HepG2 (cell line): ENCODE results near the gene IRS2. TPM values are rescaled to one million over a fixed set of nuclear protein-coding genes. Genes with fewer than 3 reads are reported as not detected.

Experiments used
- ATAC-seq: fragments of 200-7000 bp; cut with Tn5 transposase; 3 replicates; pipeline ENCODE4 v1.9.1; 2020; ENCODE audit warnings: mild to moderate bottlenecking, moderate library complexity
- BruUV-seq: library from RNA; stranded (reverse); fragments of 400-500 nt; replicated peaks from 2 replicates; lab custom pipeline; 2021; lab: Mats Ljungman, UMichigan
- CTCF ChIA-PET: fragments of 300-600 bp; formaldehyde crosslinking; extraction: SDS; loops from one replicate; lab custom pipeline; 2021; ENCODE audit warnings: low total read pairs, inconsistent platforms, low intra/inter-chr PET ratio; lab: Yijun Ruan, JAX
- POLR2A ChIA-PET: fragments of 350-600 bp; sonication (Branson Sonifier 250); formaldehyde crosslinking; loops from one replicate; lab custom pipeline; 2020; ENCODE audit warnings: antibody characterized with exemption, inconsistent platforms; lab: Yijun Ruan, JAX
- DNase-seq: peaks from one replicate; pipeline ENCODE4 v3.0.0-alpha.2; 2015; ENCODE audit warnings: low spot score
- FAIRE-seq: peaks from 3 replicates; lab custom pipeline; 2011; peaks lifted over from hg19 to GRCh38; lab: Jason Lieb, UNC
- H2AFZ ChIP-seq: one replicate; pipeline ENCODE4 v1.6.1; 2011; ENCODE audit warnings: low read length, inconsistent platforms
- H3K27ac ChIP-seq: fragments of 300-600 bp; 3 replicates; pipeline ENCODE4 v1.8.0; 2011; ENCODE audit warnings: mixed run types, mild to moderate bottlenecking, mixed read lengths, low read length, inconsistent platforms; ENCODE audit not compliant: insufficient read depth; ENCODE audit errors: extremely low read length
- H3K27me3 ChIP-seq, 2 experiments: fragments of 200-600 bp in 1 of 2; 2 replicates in 1 of 2; 3 replicates in 1 of 2; pipeline versions ENCODE4 v1.6.0 to v1.8.0; 2011; ENCODE audit warnings: low read length in 2 of 2, mild to moderate bottlenecking in 2 of 2, moderate library complexity in 2 of 2, inconsistent platforms in 1 of 2; ENCODE audit not compliant: insufficient read depth in 2 of 2, control insufficient read depth in 1 of 2
- H3K36me3 ChIP-seq, 2 experiments: fragments of 200-600 bp in 1 of 2; replicated peaks in 1 of 2; 2 replicates in 1 of 2; 3 replicates in 1 of 2; pipeline versions ENCODE4 v1.5.1 to v1.8.0; 2011; ENCODE audit warnings: low read length in 2 of 2, inconsistent platforms in 1 of 2; ENCODE audit not compliant: insufficient read depth in 2 of 2, control insufficient read depth in 1 of 2
- H3K4me1 ChIP-seq: 2 replicates; pipeline ENCODE4 v1.5.1; 2012; ENCODE audit warnings: low read length, inconsistent platforms; ENCODE audit not compliant: insufficient read depth
- H3K4me2 ChIP-seq: 2 replicates; pipeline ENCODE4 v1.6.0; 2011; ENCODE audit warnings: low read depth, low read length, inconsistent platforms
- H3K4me3 ChIP-seq, 3 experiments: fragments of 200-600 bp in 1 of 3; sonication (generic), shearing (Covaris generic) in 1 of 3; replicated peaks in 1 of 3; 2 replicates each; pipeline ENCODE4 v1.5.1; 2011 to 2016; ENCODE audit warnings: low read length in 3 of 3, inconsistent platforms in 2 of 3, low read depth in 2 of 3, mild to moderate bottlenecking in 2 of 3, control low read depth in 1 of 3, mixed read lengths in 1 of 3; ENCODE audit not compliant: insufficient read depth in 1 of 3
- H3K79me2 ChIP-seq: one replicate; pipeline ENCODE4 v1.6.1; 2011; ENCODE audit warnings: low read length, inconsistent platforms; ENCODE audit not compliant: insufficient read depth
- H3K9ac ChIP-seq: 2 replicates; pipeline ENCODE4 v1.6.0; 2011; ENCODE audit warnings: mild to moderate bottlenecking, low read depth, low read length, inconsistent platforms; ENCODE audit not compliant: insufficient read depth
- H3K9me3 ChIP-seq: 2 replicates; pipeline ENCODE4 v1.5.1; 2012; ENCODE audit warnings: mild to moderate bottlenecking, low read length
- H4K20me1 ChIP-seq: 2 replicates; pipeline ENCODE4 v1.6.0; 2011; ENCODE audit warnings: inconsistent platforms, mild to moderate bottlenecking, low read length, moderate library complexity; ENCODE audit not compliant: insufficient read depth
- CC2D1A ChIP-seq: sonication (generic); formaldehyde crosslinking; IDR thresholded peaks from 2 replicates; pipeline ENCODE4 v1.8.1; 2023; ENCODE audit warnings: mild to moderate bottlenecking, missing genetic modification reagents
- FOXA1 ChIP-seq, 2 experiments: fragments of 450-650 bp in 1 of 2; sonication (generic) in 1 of 2; formaldehyde crosslinking in 1 of 2; IDR thresholded peaks; 2 replicates each; pipeline versions ENCODE4 v1.4.0 to v1.6.1; 2016 to 2020; ENCODE audit warnings: missing genetic modification reagents in 1 of 2
- IRF1 ChIP-seq: sonication (generic); formaldehyde crosslinking; IDR thresholded peaks from 2 replicates; pipeline ENCODE4 v1.4.0; 2020; ENCODE audit warnings: low read depth, mild to moderate bottlenecking, missing genetic modification reagents
- PAXIP1 ChIP-seq: sonication (generic); formaldehyde crosslinking; conservative IDR thresholded peaks from 2 replicates; pipeline ENCODE4 v1.4.0; 2020; ENCODE audit warnings: mild to moderate bottlenecking, missing genetic modification reagents, moderate library complexity
- PHF8 ChIP-seq: sonication (generic); formaldehyde crosslinking; IDR thresholded peaks from 2 replicates; pipeline ENCODE4 v1.5.0; 2020; ENCODE audit warnings: missing genetic modification reagents
- ZBTB20 ChIP-seq: sonication (generic); formaldehyde crosslinking; IDR thresholded peaks from 2 replicates; pipeline ENCODE4 v1.8.1; 2023; ENCODE audit warnings: missing genetic modification reagents, low read depth, mild to moderate bottlenecking, borderline replicate concordance
- ZFP62 ChIP-seq: sonication (generic); formaldehyde crosslinking; IDR thresholded peaks from 2 replicates; pipeline ENCODE4 v1.4.0; 2020; ENCODE audit warnings: missing genetic modification reagents
- ZNF512 ChIP-seq: sonication (generic); formaldehyde crosslinking; IDR thresholded peaks from 2 replicates; pipeline ENCODE4 v1.4.0; 2020; ENCODE audit warnings: mild to moderate bottlenecking, missing genetic modification reagents
- ZNF546 ChIP-seq: sonication (generic); formaldehyde crosslinking; conservative IDR thresholded peaks from 2 replicates; pipeline ENCODE4 v1.8.1; 2023; ENCODE audit warnings: mild to moderate bottlenecking, missing genetic modification reagents
- ZNF549 ChIP-seq: sonication (generic); formaldehyde crosslinking; IDR thresholded peaks from 2 replicates; pipeline ENCODE4 v1.5.0; 2020; ENCODE audit warnings: missing genetic modification reagents
- ZNF567 ChIP-seq: sonication (generic); formaldehyde crosslinking; IDR thresholded peaks from 2 replicates; pipeline ENCODE4 v1.8.1; 2023; ENCODE audit warnings: mild to moderate bottlenecking, missing genetic modification reagents, borderline replicate concordance
- ZNF644 ChIP-seq: IDR thresholded peaks from 2 replicates; pipeline ENCODE4 v1.6.1; 2016; ENCODE audit warnings: low read depth
- WGBS: methylation state at CpG from one replicate; pipeline ENCODE4 v1.1.6; 2017; ENCODE audit warnings: low lambda C conversion rate; 5-methylcytosine and 5-hydroxymethylcytosine counted together
- in situ Hi-C: cut with HindIII; loops from 2 replicates; pipeline ENCODE4 v1.10.0; 2017; ENCODE audit warnings: low pct_unique_long_range_greater_than_20kb; ENCODE audit not compliant: extremely low pct_ligation_motif_present
- intact Hi-C: fragments of 100-400 bp; cut with micrococcal nuclease; formaldehyde crosslinking; loops from one replicate; pipeline ENCODE4 v1.10.0; 2022; ENCODE audit not compliant: unreplicated experiment
- polyA plus RNA-seq, 8 experiments: library from polyadenylated mRNA; depleted of rRNA in 3 of 8; stranded (reverse) in 7 of 8; unstranded in 1 of 8; fragments of >200 nt; fragmentation: Illumina TruSeq in 4 of 8; extraction: Trizol in 4 of 8; gene quantifications; 2 replicates each; pipeline versions ENCODE4 v1.2.1 to v1.2.3, GENCODE V29; 2011 to 2016; ENCODE audit warnings: low read depth in 4 of 8, missing spikeins in 1 of 8, mixed read lengths in 1 of 8; ENCODE audit not compliant: insufficient read depth in 1 of 8
- total RNA-seq, 5 experiments: library from RNA; depleted of rRNA; stranded (reverse); fragments of >200 nt; fragmentation: Illumina TruSeq; extraction: Trizol; gene quantifications; 2 replicates each; pipeline ENCODE4 v1.2.3, GENCODE V29; 2016; ENCODE audit warnings: low read depth in 1 of 5

The IRS2 gene
- total and polyA plus RNA-seq, 2 of the 13 experiments (the other 11 are each of a cell fraction or from before 2014, with no cell fraction given) = 0.02 to 0.04 TPM

GRCh38 chr13:109723046-109723445, 63.3 kb downstream of the IRS2 start:
- no peak overlapping the region for H3K27ac ChIP-seq
- H3K27me3 ChIP-seq = peaks cover 0 to 4% of the 10 kb centered on the region in 2 experiments; a peak in 1 of 5 replicates
- DNase-seq (no peak), ATAC-seq (no peak), FAIRE-seq (no peak)
- no peak overlapping the region for H2AFZ ChIP-seq
- no peaks in the 10 kb centered on the region for H3K79me2 ChIP-seq
- H3K4me3 ChIP-seq = no peak overlapping the region
- in situ Hi-C loops (no loop called here), intact Hi-C loops (no loop called here)
- BruUV-seq = no TSS peak
- no peaks in the 10 kb centered on the region for H3K9me3 ChIP-seq
- no peak overlapping the region for H3K4me2 ChIP-seq
- CTCF ChIA-PET = no interaction called here
- no peaks in the 10 kb centered on the region for H3K36me3 ChIP-seq
- WGBS = 5% methylated on average over 3 of the region's 3 CpGs
- peaks cover 21% of the 10 kb centered on the region for H3K4me1 ChIP-seq
- POLR2A ChIA-PET = no interaction called here
- H3K9ac ChIP-seq = no peak overlapping the region
- H4K20me1 ChIP-seq = no peaks in the 10 kb centered on the region
- TF ChIP-seq ZNF644 (CRISPR knock-in tag) = no peak
- no peak for TF ChIP-seq ZBTB20 (CRISPR knock-in tag)
- no peak for TF ChIP-seq ZNF546 (CRISPR knock-in tag)
- TF ChIP-seq PAXIP1 = no peak
- no peak for TF ChIP-seq IRF1 (CRISPR knock-in tag)
- no peak for TF ChIP-seq ZNF567
- TF ChIP-seq ZNF512 (CRISPR knock-in tag) = no peak
- no peak for TF ChIP-seq PHF8 (CRISPR knock-in tag)
- no peak for TF ChIP-seq ZNF549 (CRISPR knock-in tag)
- TF ChIP-seq CC2D1A (CRISPR knock-in tag) = no peak
- TF ChIP-seq FOXA1 (IDR thresholded peaks at IDR 0.05) = no peak
- no peak for TF ChIP-seq FOXA1 (CRISPR knock-in tag; IDR thresholded peaks at IDR 0.05)
- TF ChIP-seq ZFP62 (CRISPR knock-in tag) = no peak
